Heart right ventricle (tissue), 16 donors: ENCODE data around the gene CLEC2D. TPM values are rescaled to one million over a fixed set of nuclear protein-coding genes. Genes with fewer than 3 reads are reported as not detected.

ENCODE experiments used
- ATAC-seq, 8 donors: fragments of 200-7000 bp; cut with Tn5 transposase; one replicate each; pipeline ENCODE4 v1.9.1; 2020; ENCODE audit warnings: mild to moderate bottlenecking in 8 of 8, moderate library complexity in 8 of 8, moderate number of reproducible peaks in 1 of 8
- DNase-seq, 2 donors: peaks; one replicate each; pipeline ENCODE4 v3.0.0-alpha.2; 2020
- H3K27ac ChIP-seq, 10 donors: fragments of 200-600 bp; sonication (generic) in 2 of 10; one replicate each; pipeline versions ENCODE4 v1.5.0 to v1.8.0; 2020 to 2022; ENCODE audit warnings: mild to moderate bottlenecking in 3 of 10
- H3K27me3 ChIP-seq, 7 donors: fragments of 200-600 bp; one replicate each; pipeline ENCODE4 v1.8.0; 2021 to 2022; ENCODE audit warnings: mild to moderate bottlenecking in 2 of 7
- H3K36me3 ChIP-seq, 9 donors: fragments of 200-600 bp; sonication (generic) in 1 of 9; one replicate each; pipeline versions ENCODE4 v1.5.0 to v1.8.0; 2020 to 2022; ENCODE audit warnings: mild to moderate bottlenecking in 2 of 9
- H3K4me1 ChIP-seq, 9 donors: fragments of 200-600 bp; sonication (generic) in 1 of 9; one replicate each; pipeline versions ENCODE4 v1.5.0 to v1.8.0; 2020 to 2022; ENCODE audit warnings: mild to moderate bottlenecking in 4 of 9
- H3K4me3 ChIP-seq, 10 donors: fragments of 200-600 bp; sonication (generic) in 2 of 10; one replicate each; pipeline versions ENCODE4 v1.5.0 to v1.8.0; 2020 to 2022; ENCODE audit warnings: mild to moderate bottlenecking in 7 of 10, moderate library complexity in 2 of 10
- H3K9me3 ChIP-seq, 11 donors: fragments of 200-600 bp in 10 of 11; sonication (generic) in 2 of 11; one replicate each; pipeline versions ENCODE4 v1.5.0 to v1.8.0; 2013 to 2022; ENCODE audit warnings: mild to moderate bottlenecking in 2 of 11, control low read depth in 1 of 11, moderate library complexity in 1 of 11
- WGBS, 2 donors: extraction: QIAGEN DNeasy Blood & Tissue Kit; methylation state at CpG; one replicate each; pipeline ENCODE4 v1.1.7; 2013; ENCODE audit warnings: inconsistent platforms in 1 of 2; 5-methylcytosine and 5-hydroxymethylcytosine counted together
- intact Hi-C, 10 donors: fragments of 100-400 bp; cut with DNase I; formaldehyde crosslinking; loops; one replicate each; pipeline versions ENCODE4 v1.11.1 to v1.14.2; 2022
- polyA plus RNA-seq, 2 donors: library from polyadenylated mRNA; stranded (reverse); fragments of 200-250 nt; gene quantifications; one replicate each; pipeline ENCODE4 v1.2.3, GENCODE V29; 2013
- total RNA-seq, 10 donors: library from RNA; stranded (reverse); fragmentation: NEBNext Ultra II Directional in 3 of 10; extraction: Animal tissue kit (Norgen Biotek cat#: 25700) in 3 of 10; gene quantifications; one replicate each; pipeline versions ENCODE4 v1.2.1 to v1.2.4, GENCODE V29; 2021 to 2023
- TF ChIP-seq, protein P1 (sequence below), 9 donors: fragments of 200-600 bp; sonication (generic) in 2 of 9; IDR thresholded peaks; one replicate each; pipeline versions ENCODE4 v1.5.0 to v1.8.0; 2021 to 2022; ENCODE audit warnings: antibody characterized with exemption in 9 of 9, mild to moderate bottlenecking in 5 of 9, moderate library complexity in 1 of 9
- donor health status: Arrhythmogenic right ventricular cardiomyopathy.
- donor health status: ischemic (EF 13 %, LVEDD 7.1; RV severe dilation, severe dysfunction).
- donor health status: healthy with polysubstance abuse.
- donor health status: DM: no; HTN: yes; CAD: no.
- donor health status: DM: no; HTN: no; CAD: no.
- donor health status: ischemic (EF 25% LVEDD 6.9; RV normal size, moderate dysfunction).
- donor health status: ischemic (EF 25% LVEDD 5.7; RV mildly dilated, moderate dysfunction).
- donor health status: healthy.
- donor health status: DM: yes; HTN: yes; CAD: no.
- donor health status: Ischemic cardiomyopathy.
- donor health status: ischemic (EF 35%, LVEDD 5.7; RV mildly dilated, moderate dysfunction).
- donor health status: nonischemic (EF 11% LVEDD 7.7; RV severe dilation, severe dysfunction).
- donor health status: DM: yes; HTN: yes; CAD: no.
- donor health status: PGD.
- donor health status: ischemic (EF 29% LVEDD 5.4; RV normal size, mild dysfunction).
- donor health status: nonischemic (EF 23%, LVEDD 6.1; RV moderate dilation, normal function).

Gene CLEC2D
- total and polyA plus RNA-seq, 12 donors: 1.2 to 15.6 (median 3.2) TPM

DNA sequence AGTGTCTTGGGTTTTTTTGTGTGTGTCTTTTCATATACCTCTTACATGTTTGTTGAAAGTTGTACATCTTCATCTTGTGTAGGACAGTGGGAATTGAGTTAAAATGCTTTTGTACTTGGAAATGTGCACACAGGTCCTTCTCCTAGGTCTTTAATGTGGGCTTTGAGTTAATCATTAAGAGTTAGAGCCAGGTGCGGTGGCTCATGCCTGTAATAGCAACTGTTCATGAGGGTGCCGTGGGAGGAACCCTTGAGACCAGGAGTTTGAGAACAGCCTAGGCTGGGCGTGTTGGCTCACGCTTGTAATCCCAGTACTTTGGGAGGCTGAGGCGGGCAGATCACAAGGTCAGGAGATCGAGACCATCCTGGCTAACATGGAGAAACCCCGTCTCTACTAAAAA is 49.5 kb downstream of the CLEC2D start:
- Histone ChIP-seq H3K4me1 (peaks cover 0 to 21% (median 0%) of the 10 kb centered on the region in 9 donors), H3K4me3 (no peak overlapping the region), H3K36me3 (no peaks in the 10 kb centered on the region), H3K27ac (no peak overlapping the region), H3K9me3 (no peaks in the 10 kb centered on the region), H3K27me3 (peaks cover 0 to 7% (median 0%) of the 10 kb centered on the region in 7 donors)
- TF ChIP-seq, protein P1, sequence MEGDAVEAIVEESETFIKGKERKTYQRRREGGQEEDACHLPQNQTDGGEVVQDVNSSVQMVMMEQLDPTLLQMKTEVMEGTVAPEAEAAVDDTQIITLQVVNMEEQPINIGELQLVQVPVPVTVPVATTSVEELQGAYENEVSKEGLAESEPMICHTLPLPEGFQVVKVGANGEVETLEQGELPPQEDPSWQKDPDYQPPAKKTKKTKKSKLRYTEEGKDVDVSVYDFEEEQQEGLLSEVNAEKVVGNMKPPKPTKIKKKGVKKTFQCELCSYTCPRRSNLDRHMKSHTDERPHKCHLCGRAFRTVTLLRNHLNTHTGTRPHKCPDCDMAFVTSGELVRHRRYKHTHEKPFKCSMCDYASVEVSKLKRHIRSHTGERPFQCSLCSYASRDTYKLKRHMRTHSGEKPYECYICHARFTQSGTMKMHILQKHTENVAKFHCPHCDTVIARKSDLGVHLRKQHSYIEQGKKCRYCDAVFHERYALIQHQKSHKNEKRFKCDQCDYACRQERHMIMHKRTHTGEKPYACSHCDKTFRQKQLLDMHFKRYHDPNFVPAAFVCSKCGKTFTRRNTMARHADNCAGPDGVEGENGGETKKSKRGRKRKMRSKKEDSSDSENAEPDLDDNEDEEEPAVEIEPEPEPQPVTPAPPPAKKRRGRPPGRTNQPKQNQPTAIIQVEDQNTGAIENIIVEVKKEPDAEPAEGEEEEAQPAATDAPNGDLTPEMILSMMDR (IDR thresholded peaks at IDR 0.05): no peak
- WGBS, 2 donors: 90 to 97% methylated on average over 7 of the region's 7 CpGs
- DNase-seq (no peak), ATAC-seq (no peak)
- intact Hi-C loops: loop anchor here in 1 of 10 donors (10.0 kb wide), 1 partner anchor 384 kb away; no protein-coding TSS in a partner anchor

DNA sequence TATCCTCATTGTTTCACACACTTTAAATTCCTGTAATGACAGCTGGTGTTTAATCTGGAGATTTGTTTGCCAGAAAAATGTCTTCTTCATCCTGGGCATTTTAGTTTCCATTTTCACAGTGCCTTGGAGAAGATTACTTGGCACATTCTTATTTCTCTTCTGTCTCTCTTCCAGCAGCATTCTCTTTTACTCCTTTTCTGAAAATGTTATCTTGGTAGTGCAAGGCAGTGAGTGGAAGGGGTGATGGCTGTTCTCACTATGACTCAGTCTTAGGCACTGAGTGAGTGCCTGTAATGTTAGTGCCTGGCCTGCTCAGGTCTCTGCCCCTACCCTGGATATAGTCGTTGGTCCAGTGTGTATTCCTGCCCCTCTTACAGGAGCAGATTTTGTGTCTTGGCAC is 50.3 kb downstream of the CLEC2D start:
- 53 to 88% methylated on average over 1 of the region's 1 CpG for WGBS, 2 donors
- no peak overlapping the region for H3K27ac ChIP-seq
- no peak overlapping the region for H3K4me3 ChIP-seq
- intact Hi-C loops: loop anchor here in 1 of 10 donors (10.0 kb wide), 1 partner anchor 385 kb away; no protein-coding TSS in a partner anchor
- H3K9me3 ChIP-seq: no peaks in the 10 kb centered on the region
- no peaks in the 10 kb centered on the region for H3K36me3 ChIP-seq
- H3K4me1 ChIP-seq: peaks cover 0 to 21% (median 0%) of the 10 kb centered on the region in 9 donors
- no peak for DNase-seq
- TF ChIP-seq, protein P1 (IDR thresholded peaks at IDR 0.05): no peak
- peaks cover 0 to 7% (median 0%) of the 10 kb centered on the region in 7 donors for H3K27me3 ChIP-seq
- no peak for ATAC-seq

DNA sequence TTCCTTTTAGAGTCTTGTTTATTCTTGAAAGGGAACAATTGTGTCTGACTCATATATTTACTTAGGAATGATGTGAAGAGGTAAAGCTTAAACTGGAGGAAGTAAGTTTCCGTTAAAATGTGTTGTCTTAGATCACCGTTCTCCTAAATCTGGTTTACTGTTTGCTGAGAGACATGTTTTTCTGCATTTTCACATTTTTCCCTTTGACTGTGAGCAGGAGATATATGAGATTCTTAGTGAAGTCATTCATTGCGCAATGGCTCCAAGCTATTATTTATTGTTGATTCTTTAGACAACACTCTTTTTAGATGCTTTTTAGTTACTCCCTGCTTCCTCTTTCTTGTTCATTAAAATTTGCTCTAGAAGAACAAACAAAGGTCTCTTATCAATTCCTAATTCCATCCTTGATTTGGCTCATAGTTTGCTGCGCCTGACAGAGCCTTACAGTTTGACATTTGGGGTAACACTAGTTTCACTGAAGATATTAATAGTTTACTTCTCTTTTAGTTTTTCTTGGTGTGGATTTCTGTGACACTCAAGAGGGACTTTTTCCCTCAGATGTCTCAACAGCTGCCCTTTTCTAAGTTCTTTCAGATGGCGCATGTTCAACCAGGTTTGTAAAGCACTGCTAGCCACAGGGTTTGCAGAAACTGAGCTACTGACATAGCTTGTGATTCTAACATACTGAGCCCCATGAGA is 52.0 kb downstream of the CLEC2D start:
- Histone ChIP-seq H3K27me3 (peaks cover 0 to 7% (median 0%) of the 10 kb centered on the region in 7 donors), H3K36me3 (no peaks in the 10 kb centered on the region), H3K4me3 (no peak overlapping the region), H3K4me1 (peaks cover 0 to 21% (median 0%) of the 10 kb centered on the region in 9 donors), H3K9me3 (no peaks in the 10 kb centered on the region), H3K27ac (peak overlapping the region in 1 of 10 donors; percentile 27)
- no peak for ATAC-seq
- TF ChIP-seq, protein P1 (IDR thresholded peaks at IDR 0.05): no peak
- intact Hi-C loops: no loop called here
- 80 to 81% methylated on average over 5 of the region's 5 CpGs for whole genome bisulfite sequencing, 2 donors
- DNase-seq: no peak

DNA sequence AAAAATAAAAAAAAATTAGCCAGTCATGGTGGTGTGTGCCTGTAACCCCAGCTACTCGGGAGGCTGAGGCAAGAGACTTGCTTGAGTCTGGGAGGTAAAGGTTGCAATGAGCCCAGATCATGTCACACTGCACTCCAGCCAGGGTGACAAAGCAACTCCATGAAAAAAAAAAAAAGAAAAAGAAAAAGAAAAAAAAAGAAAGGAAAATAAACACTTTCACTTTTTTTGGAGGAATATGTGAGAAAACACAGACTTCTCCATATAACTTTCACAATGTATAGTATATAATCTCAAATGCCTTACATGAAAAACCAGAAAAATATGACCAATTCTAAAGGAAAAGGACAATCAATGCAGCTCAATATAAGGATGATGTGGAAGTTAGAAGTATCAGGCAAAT is 54.5 kb downstream of the CLEC2D start:
- no peak for DNase-seq
- Histone ChIP-seq H3K9me3 (no peaks in the 10 kb centered on the region), H3K27me3 (peaks cover 0 to 7% (median 0%) of the 10 kb centered on the region in 7 donors), H3K4me1 (peaks cover 0 to 21% (median 0%) of the 10 kb centered on the region in 9 donors), H3K27ac (no peak overlapping the region), H3K36me3 (no peaks in the 10 kb centered on the region), H3K4me3 (no peak overlapping the region)
- ATAC-seq: no peak
- TF ChIP-seq, protein P1 (IDR thresholded peaks at IDR 0.05): no peak
- 88 to 95% methylated on average over 1 of the region's 1 CpG for WGBS, 2 donors
- intact Hi-C loops: no loop called here
